ENCODE data around the gene SH2D6. TPM values are rescaled to one million over a fixed set of nuclear protein-coding genes. Genes with fewer than 3 reads are reported as not detected.
A peak's percentile ranks its signal among the peaks of the same experiment; 100 is the strongest.

SH2D6 gene
- total and polyA plus RNA-seq, 9 of the 15 experiments (the other 6 are each of a cell fraction or from before 2014, with no cell fraction given) = 0.07 to 0.76 (median 0.33) TPM; not detected in 2

DNA sequence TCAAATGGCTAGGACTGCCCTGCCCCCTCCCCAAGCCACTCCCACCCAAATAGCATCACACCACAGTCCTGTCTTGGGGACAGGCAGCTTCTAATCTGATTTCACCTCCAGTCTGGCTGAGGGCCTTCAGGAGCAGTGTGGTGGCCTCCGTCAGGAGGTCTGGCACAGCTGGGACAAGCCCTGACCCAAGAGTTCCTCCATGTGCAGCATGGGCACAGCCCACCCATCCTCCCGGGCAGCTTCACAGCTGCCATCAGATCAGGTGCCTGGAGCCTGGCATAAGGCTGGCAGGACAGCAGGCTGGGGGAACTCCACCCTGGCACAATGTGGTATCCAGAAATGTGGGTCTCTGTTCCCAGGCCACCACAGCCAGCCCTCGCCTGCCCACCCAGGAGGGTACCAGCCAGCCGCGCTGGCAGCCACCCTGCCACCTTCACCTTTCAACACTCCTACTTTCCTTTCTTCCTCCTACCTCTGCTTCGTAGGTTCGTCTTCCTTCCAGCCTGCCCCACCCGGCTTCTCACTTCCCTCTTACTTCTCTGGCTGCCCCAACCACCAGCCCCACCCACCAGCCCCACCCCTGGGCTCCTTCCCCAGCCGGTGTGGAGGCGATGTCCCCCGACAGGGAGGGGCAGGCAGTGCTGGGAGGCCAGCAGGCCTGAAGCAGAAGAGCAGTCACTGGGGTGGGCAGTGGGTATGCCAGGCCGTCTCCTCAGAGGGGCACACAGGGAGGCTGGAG, 8.5 kb upstream of the SH2D6 start, which contains the start of gene CAPG (continued):
- no peak for TF ChIP-seq YY1 (IDR thresholded peaks at IDR 0.05; ENCODE audit: borderline replicate concordance in 1 of 3, control insufficient read depth in 1 of 3, extremely low read depth in 1 of 3, insufficient read depth in 3 of 3, insufficient read length in 1 of 3, insufficient replicate concordance in 2 of 3, low read depth in 1 of 3, low read length in 2 of 3)
- no peak for TF ChIP-seq ZNF347 (CRISPR knock-in tag; IDR thresholded peaks at IDR 0.05; ENCODE audit: low read depth)
- no peak for TF ChIP-seq TAL1 (IDR thresholded peaks at IDR 0.05)
- no peak for TF ChIP-seq JUND (IDR thresholded peaks at IDR 0.05; ENCODE audit: borderline replicate concordance, low read depth, low read length)
- TF ChIP-seq JUND (tag; IDR thresholded peaks at IDR 0.05; ENCODE audit: borderline replicate concordance, low read depth, low read length) = 0 out of 3 replicates have a peak, but pooled peaks have one; percentile 15
- TF ChIP-seq ESRRB (CRISPR knock-in tag; IDR thresholded peaks at IDR 0.05; ENCODE audit: borderline replicate concordance) = no peak
- TF ChIP-seq ZNF239 (CRISPR knock-in tag; IDR thresholded peaks at IDR 0.05) = no peak
- no peak for TF ChIP-seq TEAD4 (IDR thresholded peaks at IDR 0.05; ENCODE audit: low read length)
- no peak for TF ChIP-seq TEAD4 (CRISPR knock-in tag; IDR thresholded peaks at IDR 0.05; ENCODE audit: borderline replicate concordance)
- TF ChIP-seq HMGN3 (IDR thresholded peaks at IDR 0.05; ENCODE audit: borderline replicate concordance, extremely low read depth, insufficient read length, low read depth, low read length) = peak; percentile 45
- TF ChIP-seq, protein P1, sequence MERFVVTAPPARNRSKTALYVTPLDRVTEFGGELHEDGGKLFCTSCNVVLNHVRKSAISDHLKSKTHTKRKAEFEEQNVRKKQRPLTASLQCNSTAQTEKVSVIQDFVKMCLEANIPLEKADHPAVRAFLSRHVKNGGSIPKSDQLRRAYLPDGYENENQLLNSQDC (CRISPR knock-in tag; IDR thresholded peaks at IDR 0.05) = no peak
- peak; percentile 63; the same call in 1 of the 2 replicates for TF ChIP-seq SPI1 (IDR thresholded peaks at IDR 0.05; ENCODE audit: borderline replicate concordance, low read depth, low read length)
- TF ChIP-seq, protein P2, sequence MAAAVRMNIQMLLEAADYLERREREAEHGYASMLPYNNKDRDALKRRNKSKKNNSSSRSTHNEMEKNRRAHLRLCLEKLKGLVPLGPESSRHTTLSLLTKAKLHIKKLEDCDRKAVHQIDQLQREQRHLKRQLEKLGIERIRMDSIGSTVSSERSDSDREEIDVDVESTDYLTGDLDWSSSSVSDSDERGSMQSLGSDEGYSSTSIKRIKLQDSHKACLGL (CRISPR knock-in tag; IDR thresholded peaks at IDR 0.05; ENCODE audit: borderline replicate concordance, poor library complexity, severe bottlenecking) = no peak
- no peak for TF ChIP-seq EZH2 (IDR thresholded peaks at IDR 0.05; ENCODE audit: borderline replicate concordance, low read depth, low read length)
- TF ChIP-seq TCF7 (IDR thresholded peaks at IDR 0.05; ENCODE audit: borderline replicate concordance) = no peak
- TF ChIP-seq CCNT2 (IDR thresholded peaks at IDR 0.05; ENCODE audit: borderline replicate concordance, extremely low read depth, insufficient read length, low read depth, low read length) = no peak
- TF ChIP-seq, protein P3, sequence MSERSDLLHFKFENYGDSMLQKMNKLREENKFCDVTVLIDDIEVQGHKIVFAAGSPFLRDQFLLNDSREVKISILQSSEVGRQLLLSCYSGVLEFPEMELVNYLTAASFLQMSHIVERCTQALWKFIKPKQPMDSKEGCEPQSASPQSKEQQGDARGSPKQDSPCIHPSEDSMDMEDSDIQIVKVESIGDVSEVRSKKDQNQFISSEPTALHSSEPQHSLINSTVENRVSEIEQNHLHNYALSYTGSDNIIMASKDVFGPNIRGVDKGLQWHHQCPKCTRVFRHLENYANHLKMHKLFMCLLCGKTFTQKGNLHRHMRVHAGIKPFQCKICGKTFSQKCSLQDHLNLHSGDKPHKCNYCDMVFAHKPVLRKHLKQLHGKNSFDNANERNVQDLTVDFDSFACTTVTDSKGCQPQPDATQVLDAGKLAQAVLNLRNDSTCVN (CRISPR knock-in tag; IDR thresholded peaks at IDR 0.05) = 0 out of 2 replicates have a peak, but pooled peaks have one; percentile 37
- no peak for TF ChIP-seq KHSRP (IDR thresholded peaks at IDR 0.05)
- TF ChIP-seq ZSCAN29 (IDR thresholded peaks at IDR 0.05) = no peak
- TF ChIP-seq EP400 (IDR thresholded peaks at IDR 0.05) = no peak
- no peak for TF ChIP-seq ZZZ3 (IDR thresholded peaks at IDR 0.05)
- TF ChIP-seq, protein P4, sequence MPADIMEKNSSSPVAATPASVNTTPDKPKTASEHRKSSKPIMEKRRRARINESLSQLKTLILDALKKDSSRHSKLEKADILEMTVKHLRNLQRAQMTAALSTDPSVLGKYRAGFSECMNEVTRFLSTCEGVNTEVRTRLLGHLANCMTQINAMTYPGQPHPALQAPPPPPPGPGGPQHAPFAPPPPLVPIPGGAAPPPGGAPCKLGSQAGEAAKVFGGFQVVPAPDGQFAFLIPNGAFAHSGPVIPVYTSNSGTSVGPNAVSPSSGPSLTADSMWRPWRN (IDR thresholded peaks at IDR 0.05; ENCODE audit: low read depth) = no peak
- TF ChIP-seq U2AF2 (optimal IDR thresholded peaks at IDR 0.05; ENCODE audit: low read depth, low read length) = no peak
- TF ChIP-seq ZNF699 (CRISPR knock-in tag; IDR thresholded peaks at IDR 0.05; ENCODE audit: insufficient replicate concordance) = no peak
- TF ChIP-seq KDM5B (IDR thresholded peaks at IDR 0.05; ENCODE audit: insufficient replicate concordance, low read depth, low read length) = no peak
- TF ChIP-seq EHMT2 (IDR thresholded peaks at IDR 0.05) = 0 out of 2 replicates have a peak, but pooled peaks have one; percentile 11

Data from K562 (cell line).